HG03196 (cell line): Measurements from ENCODE around the gene BCL2.

ENCODE experiments used
- ATAC-seq: cut with Tn5 transposase; IDR thresholded peaks from one replicate; pipeline ENCODE4 v1.9.1; 2021; ENCODE audit not compliant: unreplicated experiment

BCL2 gene

DNA sequence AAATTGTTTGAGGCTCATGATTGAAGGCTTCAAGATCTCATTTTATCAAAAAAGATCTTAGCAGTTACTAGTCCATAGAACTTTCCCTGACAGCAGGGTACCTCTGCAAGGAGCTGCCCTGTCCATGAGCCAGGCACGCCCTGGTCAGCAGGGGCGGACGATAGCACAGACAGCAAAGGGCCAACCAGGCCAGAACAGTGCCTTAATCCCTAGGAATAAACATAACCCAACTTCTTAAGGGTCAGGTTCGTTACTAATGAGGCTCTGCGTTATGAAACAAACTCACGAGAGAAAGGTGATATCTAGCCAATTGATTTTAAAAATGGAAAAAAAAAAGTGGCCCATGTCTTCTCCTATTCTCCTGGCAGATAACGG, 59.2 kb downstream of the BCL2 start:
- no peak for ATAC-seq

DNA sequence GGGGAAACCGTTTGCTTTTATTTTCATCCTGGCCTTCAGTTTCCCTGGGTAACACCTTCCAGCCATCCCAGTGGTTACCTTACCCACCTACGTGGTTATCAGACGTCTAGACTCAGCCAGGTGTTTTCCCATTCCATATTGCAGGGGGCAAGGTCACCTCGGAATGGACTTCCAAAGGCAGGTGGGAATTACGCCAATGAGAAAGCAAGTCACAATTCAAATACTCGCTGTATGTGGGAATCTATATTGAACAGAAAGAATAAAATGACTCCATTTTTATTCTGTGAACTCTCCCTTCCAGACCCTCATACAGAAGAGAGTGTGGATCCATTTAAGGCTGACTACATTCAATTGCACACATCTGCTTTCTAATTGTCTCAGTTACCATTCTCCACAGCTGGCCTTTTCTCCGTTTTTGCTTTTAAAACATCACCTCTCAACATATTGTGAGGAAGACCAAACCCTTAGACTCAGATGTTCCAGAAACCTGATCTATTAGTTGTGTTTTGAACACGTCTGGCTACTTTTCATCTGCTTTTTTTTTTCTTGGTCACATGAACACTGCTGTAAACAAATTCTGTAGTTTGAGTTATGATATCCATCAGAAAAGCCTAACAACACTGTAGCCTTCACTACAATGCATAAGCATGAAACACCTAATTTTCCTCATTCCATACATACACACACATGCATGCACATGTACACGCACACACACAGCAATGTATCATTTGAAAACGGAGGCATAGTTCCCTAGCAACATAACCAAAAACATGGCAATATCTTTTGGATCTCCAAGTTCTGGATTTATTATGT, 59.8 kb downstream of the BCL2 start:
- no peak for ATAC-seq

- ATAC-seq, result no peak
Observed at GRCh38 chr18:63258749-63259566, 60.6 kb downstream of the BCL2 start.

DNA sequence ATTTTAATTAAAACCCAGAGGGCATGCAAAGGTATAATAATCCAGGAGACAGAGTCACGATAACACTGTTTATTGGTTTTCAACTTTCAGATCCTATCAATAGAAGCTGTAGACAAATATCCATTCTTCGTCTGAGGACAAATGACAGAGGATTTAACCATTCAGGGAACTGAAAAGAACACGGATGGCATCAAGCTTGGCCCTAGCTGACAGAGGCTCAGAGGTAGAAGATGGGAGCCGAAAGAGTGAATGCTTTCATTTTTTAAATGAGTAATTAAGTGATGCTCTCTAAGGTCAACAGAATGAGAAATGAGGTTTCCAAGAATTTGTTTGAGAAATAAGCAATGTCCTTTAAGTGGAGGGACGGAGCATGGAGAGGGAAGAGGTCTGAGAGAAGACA, 62.1 kb downstream of the BCL2 start:
- no peak for ATAC-seq

- ATAC-seq, result peak; percentile 63
Observed at GRCh38 chr18:63255435-63255834, 64.1 kb downstream of the BCL2 start.

DNA sequence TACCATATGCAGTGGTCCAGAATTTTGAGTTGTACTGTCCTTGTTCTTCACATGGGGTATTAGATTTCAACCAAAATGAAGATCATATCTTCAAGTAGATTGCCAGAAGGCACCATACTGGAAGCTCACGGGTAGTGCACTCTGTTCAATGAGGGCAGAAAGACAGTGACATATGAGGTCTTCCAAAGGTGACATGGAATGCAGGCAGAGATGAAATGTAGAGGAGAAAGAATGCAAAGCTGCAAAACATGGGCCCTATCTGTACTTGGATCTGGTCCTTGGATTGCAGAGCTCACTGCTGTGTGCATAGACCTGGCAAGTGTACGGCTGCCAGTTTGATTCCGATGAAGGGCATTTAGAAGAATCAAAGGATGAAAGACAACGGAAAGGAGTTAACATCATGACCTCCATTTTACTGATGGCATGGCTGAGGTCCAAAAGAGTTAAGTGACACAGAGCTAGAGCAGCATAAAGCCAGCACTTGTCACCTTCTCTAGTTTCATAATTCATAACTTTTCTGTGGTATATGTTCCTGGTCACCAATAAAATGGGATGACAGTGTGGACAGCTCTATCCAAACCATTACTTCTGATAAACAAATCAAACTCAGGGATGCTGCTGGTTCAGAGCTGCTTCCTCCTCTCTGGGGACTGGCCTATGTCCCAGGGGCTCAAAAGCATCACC, 64.7 kb downstream of the BCL2 start:
- no peak for ATAC-seq

DNA sequence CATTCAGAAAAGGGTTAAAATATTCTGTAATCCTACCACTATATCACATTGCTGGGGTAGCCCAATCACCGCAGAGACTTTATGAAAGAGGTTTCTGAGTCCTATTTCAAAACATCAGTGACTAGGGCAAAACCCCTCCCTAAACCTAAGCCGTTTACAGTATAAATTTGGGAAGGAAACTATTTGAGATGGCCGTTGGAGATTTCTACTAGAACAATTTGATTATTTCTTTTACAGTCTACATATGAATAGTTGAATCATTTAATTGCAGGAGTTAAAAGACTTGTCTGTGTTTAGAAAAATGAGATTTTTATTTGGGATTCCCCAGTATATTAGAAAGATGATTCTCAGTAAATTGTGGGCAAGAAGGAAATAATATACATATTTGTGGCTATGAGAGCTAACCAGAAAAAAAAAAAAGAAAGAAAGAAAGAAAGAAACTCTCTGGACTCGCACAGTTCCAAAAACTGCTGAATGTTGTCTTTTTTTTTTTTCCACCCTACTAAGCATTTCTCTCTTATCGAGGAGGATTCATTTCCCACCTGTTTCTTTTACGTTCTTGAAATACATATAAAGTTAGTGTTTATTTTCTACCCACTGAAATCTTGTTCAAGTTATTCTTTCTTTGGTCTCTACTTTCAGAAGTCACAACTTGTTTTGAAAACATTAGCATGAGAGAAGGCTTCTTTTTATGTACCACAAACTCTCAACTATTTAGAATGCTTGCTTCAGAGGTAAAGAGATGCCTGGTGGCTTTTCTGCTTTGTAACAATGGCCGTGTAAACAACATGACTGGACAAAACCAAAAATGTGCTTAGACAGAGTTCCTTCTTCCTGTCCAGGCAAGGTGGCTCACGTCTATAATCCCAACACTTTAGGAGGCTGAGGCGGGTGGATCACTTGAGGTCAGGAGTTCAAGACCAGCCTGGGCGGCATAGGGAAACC, 65.9 kb downstream of the BCL2 start:
- no peak for ATAC-seq

DNA sequence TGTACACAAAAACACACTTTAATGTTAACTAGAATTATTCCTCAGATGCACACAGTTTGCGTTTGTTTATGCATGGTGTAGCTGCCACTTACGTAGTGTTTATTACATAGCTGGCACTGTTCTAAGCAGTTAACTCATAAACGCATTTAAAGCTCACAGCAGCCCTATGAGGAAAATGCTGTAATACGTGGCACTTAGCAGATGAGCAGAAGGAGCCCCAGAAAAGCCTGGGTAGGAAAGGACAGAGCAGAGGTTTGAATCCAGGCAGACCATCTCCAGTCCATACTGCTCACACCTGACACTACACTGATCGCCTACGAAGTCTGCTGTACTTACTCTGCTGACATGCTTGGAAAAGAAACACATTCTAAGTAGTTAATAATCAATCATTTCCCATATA, 66.6 kb downstream of the BCL2 start:
- no peak for ATAC-seq

DNA sequence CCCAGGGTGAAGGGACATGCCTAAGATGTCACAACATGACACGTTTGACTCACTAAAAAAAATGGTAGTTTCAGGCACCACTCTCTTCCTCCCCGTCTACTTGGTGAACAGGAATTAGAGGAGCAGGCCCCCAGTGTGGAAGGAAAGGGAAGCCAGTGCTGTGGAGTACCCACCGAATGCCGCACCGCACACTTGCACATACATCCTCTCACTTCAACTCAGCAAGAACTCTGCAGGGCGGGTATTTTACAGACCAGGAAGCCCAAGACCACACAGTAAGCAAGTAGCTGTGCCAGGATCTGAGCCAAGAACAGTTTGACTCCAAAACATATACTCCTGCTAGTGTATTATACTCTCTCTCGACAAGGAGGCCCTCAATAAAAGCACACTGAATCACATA, 69.8 kb downstream of the BCL2 start:
- no peak for ATAC-seq

GRCh38 chr18:63247926-63248325, 71.6 kb downstream of the BCL2 start:
- no peak for ATAC-seq

DNA sequence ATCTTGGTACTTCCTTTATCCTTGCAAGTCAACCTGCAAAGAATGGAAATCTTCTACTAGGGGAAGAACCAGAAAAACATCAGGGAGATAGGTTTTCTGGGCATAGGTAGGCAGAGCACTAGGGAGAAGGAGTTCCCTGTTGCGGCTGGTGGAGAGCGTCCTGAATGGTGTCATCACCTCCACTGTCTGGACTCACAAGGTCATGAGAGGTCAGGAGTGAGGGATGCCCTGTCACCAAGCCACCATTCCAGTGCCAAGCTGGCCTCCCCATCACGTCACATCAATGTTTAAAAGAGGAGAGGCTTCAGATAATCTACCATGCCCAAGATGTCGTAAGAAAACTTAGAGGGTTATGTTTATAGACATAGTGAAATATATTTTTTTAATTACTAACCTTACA, 72.1 kb downstream of the BCL2 start:
- no peak for ATAC-seq

- ATAC-seq, result no peak
Observed at GRCh38 chr18:63245600-63245999, 74.0 kb downstream of the BCL2 start.

- ATAC-seq, result no peak
Observed at GRCh38 chr18:63244607-63245006, 75.0 kb downstream of the BCL2 start.

DNA sequence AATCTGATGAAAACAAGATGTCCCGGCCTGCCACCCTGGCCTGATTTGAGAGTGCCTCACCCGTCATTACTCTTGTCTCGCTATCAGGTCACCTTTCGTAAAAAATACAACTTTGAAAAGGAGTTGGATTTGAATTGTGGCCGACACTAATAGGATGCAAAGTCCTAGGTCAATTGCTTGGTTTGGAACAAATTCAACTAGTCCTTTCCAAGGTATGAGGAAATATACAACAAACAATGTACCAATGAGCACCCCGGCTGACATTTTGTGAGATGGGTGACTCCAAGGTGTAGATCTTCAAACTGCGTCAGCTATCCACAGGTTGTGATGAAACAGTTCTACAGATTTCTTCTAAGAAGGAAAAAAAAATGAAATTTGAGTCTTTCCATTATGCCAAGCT, 77.8 kb downstream of the BCL2 start:
- no peak for ATAC-seq

GRCh38 chr18:63241317-63241712, 78.3 kb downstream of the BCL2 start:
- no peak for ATAC-seq

DNA sequence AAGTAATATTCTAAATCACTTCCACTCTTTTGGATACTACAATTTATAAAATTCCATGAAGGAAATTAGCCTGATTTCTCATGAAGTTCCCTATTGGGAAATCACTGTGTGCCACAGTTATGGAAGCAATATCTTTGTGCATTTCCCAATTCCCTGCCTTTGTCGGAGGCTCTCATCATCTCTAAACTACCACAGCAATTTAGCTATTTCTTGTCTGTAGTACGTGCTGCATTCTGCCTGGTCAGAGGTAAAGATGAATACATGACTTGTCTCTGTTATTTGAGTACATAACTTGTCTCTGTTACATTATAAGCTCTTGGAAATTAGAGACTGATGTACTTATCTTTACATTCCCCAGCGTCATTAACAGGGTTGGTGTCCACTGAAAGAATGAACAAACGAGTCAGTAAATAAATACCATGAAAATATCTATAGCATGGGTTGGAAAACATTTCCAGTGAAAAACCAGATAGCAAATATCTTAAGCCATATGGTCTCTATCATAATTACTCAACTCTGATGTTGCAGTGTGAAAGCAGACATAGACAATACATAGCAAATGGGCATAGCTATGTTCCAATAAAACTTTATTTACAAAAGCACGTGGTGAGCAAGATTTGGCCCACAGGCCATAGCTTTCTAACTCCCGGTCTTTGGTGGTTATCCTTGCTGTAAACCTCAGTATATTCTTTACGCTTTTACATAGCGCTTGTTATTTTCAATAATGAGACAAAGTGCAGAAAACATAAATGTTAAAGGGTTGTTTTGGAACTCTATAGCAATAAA, 78.8 kb downstream of the BCL2 start:
- ATAC-seq, result no peak

DNA sequence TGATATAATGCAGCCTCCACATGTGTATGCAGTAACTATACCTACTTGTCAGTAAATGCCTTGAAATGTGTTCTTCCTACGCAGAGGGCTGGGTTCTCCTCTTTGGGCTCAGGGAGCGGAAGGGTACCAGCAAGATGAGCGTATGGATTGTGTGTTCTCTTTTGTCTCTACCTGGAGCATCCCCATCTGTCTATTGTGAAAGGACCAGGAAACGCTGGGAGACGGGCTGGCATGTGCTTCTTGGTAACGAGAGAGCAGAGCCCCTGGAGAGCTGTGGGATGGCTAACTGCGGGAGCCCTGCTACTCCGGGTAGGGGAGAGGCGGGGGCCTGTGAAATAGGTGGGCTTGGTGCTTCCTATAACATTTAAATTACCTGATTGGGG, 80.9 kb downstream of the BCL2 start:
- ATAC-seq, result no peak

- no peak for ATAC-seq
Observed at GRCh38 chr18:63237881-63238692, 81.5 kb downstream of the BCL2 start.
